Measurements from ENCODE around the gene PTPRT.

DNA sequence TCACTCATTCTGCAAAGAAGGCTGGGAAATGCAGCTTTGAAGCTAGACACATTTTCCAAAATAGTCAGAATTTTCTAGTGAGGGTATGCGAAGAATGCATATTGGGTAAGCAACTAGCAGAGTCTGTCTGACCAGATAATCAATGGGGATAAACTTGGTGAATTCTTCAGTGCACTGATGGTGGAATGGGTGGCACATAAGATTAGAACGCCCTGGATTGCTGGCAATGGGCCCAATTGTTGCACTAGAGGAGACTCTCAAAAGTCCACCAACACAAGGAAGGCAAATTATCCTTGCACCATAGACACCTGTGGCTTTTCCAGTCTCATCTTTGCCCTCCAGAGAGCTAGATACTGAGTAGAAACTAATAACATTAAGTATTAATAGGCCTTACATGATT lies 167.6 kb downstream of the PTPRT start:
- TF ChIP-seq PRDM1 (tag by site-specific recombination; IDR thresholded peaks at IDR 0.05) = no peak
- TF ChIP-seq ZNF404 (tag by site-specific recombination; IDR thresholded peaks at IDR 0.05) = no peak
- TF ChIP-seq CTCF (tag by site-specific recombination; IDR thresholded peaks at IDR 0.05) = no peak
- TF ChIP-seq HOXC10 (CRISPR knock-in tag; IDR thresholded peaks at IDR 0.05) = no peak
- TF ChIP-seq REPIN1 (tag by site-specific recombination; IDR thresholded peaks at IDR 0.05; ENCODE audit: low read depth) = no peak
- no peak for TF ChIP-seq ZNF561 (tag by site-specific recombination; IDR thresholded peaks at IDR 0.05; ENCODE audit: borderline replicate concordance)
- no peak for TF ChIP-seq ZNF645 (tag by site-specific recombination; IDR thresholded peaks at IDR 0.05)
